Measurements from ENCODE around the gene LARP4B. TPM values are rescaled to one million over a fixed set of nuclear protein-coding genes. Genes with fewer than 3 reads are reported as not detected.

The LARP4B gene
- total RNA-seq, 2 experiments from 2014 or later, result 33.1 to 40.2 TPM

DNA sequence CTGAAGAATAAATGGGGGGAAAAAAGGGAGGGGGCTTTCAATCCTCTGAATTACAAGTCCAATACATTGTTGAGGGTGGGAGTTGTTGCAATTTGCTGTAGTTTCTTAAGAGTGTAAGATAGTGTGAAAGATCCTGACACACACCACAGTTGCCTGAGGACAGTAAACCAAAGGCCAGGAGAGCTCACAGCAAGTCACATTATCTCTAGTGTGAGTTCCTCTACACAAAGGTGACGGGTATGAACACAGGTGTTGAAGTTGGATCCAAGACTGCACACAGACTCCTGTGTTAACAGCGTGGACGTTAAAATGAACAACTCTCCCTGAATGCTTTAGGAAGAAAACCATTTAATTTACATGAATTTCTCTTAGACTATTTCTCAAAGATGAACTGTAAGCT, 12.0 kb downstream of the LARP4B start:
- Mint-ChIP-seq H3K36me3 (ENCODE audit: low read depth) (peaks cover 35% of the 10 kb centered on the region), H3K4me1 (ENCODE audit: low read depth) (peaks cover 42% of the 10 kb centered on the region), H3K4me3 (no peak overlapping the region), H3K9me3 (no peaks in the 10 kb centered on the region), H3K27me3 (no peaks in the 10 kb centered on the region), H3K27ac (no peak overlapping the region)
- Histone ChIP-seq H3K27me3 (ENCODE audit: control insufficient read depth in 1 of 2, insufficient read depth in 2 of 2, low read length in 2 of 2) (no peaks in the 10 kb centered on the region), H3K9me3 (ENCODE audit: control insufficient read depth in 1 of 2, insufficient read depth in 1 of 2, low read length in 2 of 2) (no peaks in the 10 kb centered on the region), H3K27ac (ENCODE audit: low read depth in 1 of 2, low read length in 2 of 2) (no peak overlapping the region), H3K4me3 (ENCODE audit: low read length) (no peak overlapping the region), H3K36me3 (ENCODE audit: insufficient read depth, low read length) (peaks cover 17% of the 10 kb centered on the region), H3K4me1 (ENCODE audit: insufficient read depth, low read length) (peaks cover 16% of the 10 kb centered on the region)
- no peak for TF ChIP-seq CTCF (IDR thresholded peaks at IDR 0.05)
- no peak for ATAC-seq (ENCODE audit: poor library complexity)
- CTCF ChIA-PET, result no interaction called here
- DNase-seq, result no peak
- POLR2A ChIA-PET, result no interaction called here
- intact Hi-C loops (cut with DNase I, micrococcal nuclease), result no loop called here

DNA sequence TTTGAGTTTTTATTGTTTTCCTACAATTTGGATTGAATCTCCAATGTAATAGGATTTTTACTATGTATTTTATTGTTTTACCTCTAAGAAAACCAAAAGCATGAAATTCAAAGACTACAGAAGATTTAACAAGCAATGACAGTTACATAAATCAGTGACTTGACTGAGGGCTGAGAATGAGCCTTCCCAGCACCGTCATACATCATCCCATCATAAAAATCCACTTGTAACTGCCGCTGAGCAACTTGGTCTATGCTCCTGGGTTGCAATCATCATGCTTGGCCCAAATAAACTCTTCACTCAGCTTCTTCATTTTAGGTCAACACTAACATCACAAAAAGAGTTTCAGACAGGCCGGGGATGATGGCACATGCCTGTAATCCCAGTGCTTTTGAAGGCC, 13.5 kb downstream of the LARP4B start:
- Histone ChIP-seq H3K27me3 (ENCODE audit: control insufficient read depth in 1 of 2, insufficient read depth in 2 of 2, low read length in 2 of 2) (no peaks in the 10 kb centered on the region), H3K4me3 (ENCODE audit: low read length) (no peak overlapping the region), H3K27ac (ENCODE audit: low read depth in 1 of 2, low read length in 2 of 2) (no peak overlapping the region), H3K36me3 (ENCODE audit: insufficient read depth, low read length) (peaks cover 14% of the 10 kb centered on the region), H3K4me1 (ENCODE audit: insufficient read depth, low read length) (peaks cover 10% of the 10 kb centered on the region), H3K9me3 (ENCODE audit: control insufficient read depth in 1 of 2, insufficient read depth in 1 of 2, low read length in 2 of 2) (no peaks in the 10 kb centered on the region)
- Mint-ChIP-seq H3K4me3 (no peak overlapping the region), H3K9me3 (no peaks in the 10 kb centered on the region), H3K27me3 (no peaks in the 10 kb centered on the region), H3K36me3 (ENCODE audit: low read depth) (peaks cover 32% of the 10 kb centered on the region), H3K27ac (no peak overlapping the region), H3K4me1 (ENCODE audit: low read depth) (peaks cover 36% of the 10 kb centered on the region)
- no peak for TF ChIP-seq CTCF (IDR thresholded peaks at IDR 0.05)
- ATAC-seq (ENCODE audit: poor library complexity) (no peak), DNase-seq (no peak)
- intact Hi-C loops (cut with DNase I, micrococcal nuclease), result no loop called here
- POLR2A ChIA-PET, result no interaction called here
- CTCF ChIA-PET, result no interaction called here

DNA sequence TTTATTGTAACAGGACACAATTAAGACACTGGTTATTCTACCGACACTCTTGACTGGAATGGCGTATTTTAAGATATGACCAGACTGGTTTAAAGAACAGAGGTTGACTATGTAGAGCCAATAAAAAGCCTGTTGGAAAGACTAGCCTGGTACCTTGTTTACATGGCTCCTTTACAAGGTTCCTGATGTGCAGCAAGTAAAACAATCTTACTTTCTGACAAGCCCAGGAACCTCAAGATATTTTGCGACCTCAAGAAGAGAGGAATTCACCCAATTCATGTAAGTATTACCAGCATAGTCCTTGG, 14.1 kb downstream of the LARP4B start:
- no peaks in the 10 kb centered on the region for H3K9me3 ChIP-seq (ENCODE audit: control insufficient read depth in 1 of 2, insufficient read depth in 1 of 2, low read length in 2 of 2)
- peaks cover 35% of the 10 kb centered on the region for H3K36me3 Mint-ChIP-seq (ENCODE audit: low read depth)
- H3K4me3 ChIP-seq (ENCODE audit: low read length), result no peak overlapping the region
- H3K4me3 Mint-ChIP-seq, result no peak overlapping the region
- H3K27me3 ChIP-seq (ENCODE audit: control insufficient read depth in 1 of 2, insufficient read depth in 2 of 2, low read length in 2 of 2), result no peaks in the 10 kb centered on the region
- peaks cover 14% of the 10 kb centered on the region for H3K36me3 ChIP-seq (ENCODE audit: insufficient read depth, low read length)
- ChIA-PET POLR2A (no interaction called here), CTCF (no interaction called here)
- no peaks in the 10 kb centered on the region for H3K27me3 Mint-ChIP-seq
- no peak overlapping the region for H3K27ac Mint-ChIP-seq
- no peak for DNase-seq
- no peak for ATAC-seq (ENCODE audit: poor library complexity)
- H3K27ac ChIP-seq (ENCODE audit: low read depth in 1 of 2, low read length in 2 of 2), result no peak overlapping the region
- peaks cover 37% of the 10 kb centered on the region for H3K4me1 Mint-ChIP-seq (ENCODE audit: low read depth)
- intact Hi-C loops (cut with DNase I, micrococcal nuclease), result no loop called here
- peaks cover 10% of the 10 kb centered on the region for H3K4me1 ChIP-seq (ENCODE audit: insufficient read depth, low read length)
- TF ChIP-seq CTCF (IDR thresholded peaks at IDR 0.05), result no peak
- H3K9me3 Mint-ChIP-seq, result no peaks in the 10 kb centered on the region

Data from CD4-positive, alpha-beta T cell (primary cell).